OCI-LY7 (cell line): Measurements from ENCODE around the gene HAND2.

Experiments used
- EZH2phosphoT487 ChIP-seq: fragments of 200-600 bp; sonication (generic); IDR thresholded peaks from 2 replicates; pipeline ENCODE4 v1.6.1; 2018; ENCODE audit warnings: low read depth, borderline replicate concordance, mild to moderate bottlenecking, mixed run types, antibody characterized with exemption, low read length, moderate library complexity, mixed read lengths
- TF ChIP-seq, protein P1 (sequence below): fragments of 200-600 bp; sonication (generic); conservative IDR thresholded peaks from 2 replicates; pipeline ENCODE4 v1.5.1; 2014; ENCODE audit warnings: mild to moderate bottlenecking, antibody characterized with exemption, low read length, moderate library complexity, mixed read lengths

DNA sequence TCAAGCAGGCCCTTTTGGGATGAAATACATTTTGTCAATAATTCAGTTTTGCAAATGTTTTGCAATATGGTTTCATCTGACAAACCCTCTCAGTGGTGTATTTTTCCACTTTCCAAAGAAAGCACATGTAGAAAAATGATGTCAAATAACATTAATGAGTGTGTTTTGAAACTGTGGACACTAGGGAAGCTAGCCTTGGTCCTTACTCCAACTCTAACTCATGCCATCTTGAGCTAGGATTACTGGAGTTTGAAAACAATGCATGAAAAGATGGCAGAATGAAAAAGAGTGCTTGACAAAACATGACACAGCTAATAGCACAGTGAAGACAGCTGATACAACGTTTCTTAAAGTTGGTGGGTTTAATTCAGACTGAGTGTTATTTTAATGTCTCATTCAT, 41.4 kb downstream of the HAND2 start:
- TF ChIP-seq, protein P1, sequence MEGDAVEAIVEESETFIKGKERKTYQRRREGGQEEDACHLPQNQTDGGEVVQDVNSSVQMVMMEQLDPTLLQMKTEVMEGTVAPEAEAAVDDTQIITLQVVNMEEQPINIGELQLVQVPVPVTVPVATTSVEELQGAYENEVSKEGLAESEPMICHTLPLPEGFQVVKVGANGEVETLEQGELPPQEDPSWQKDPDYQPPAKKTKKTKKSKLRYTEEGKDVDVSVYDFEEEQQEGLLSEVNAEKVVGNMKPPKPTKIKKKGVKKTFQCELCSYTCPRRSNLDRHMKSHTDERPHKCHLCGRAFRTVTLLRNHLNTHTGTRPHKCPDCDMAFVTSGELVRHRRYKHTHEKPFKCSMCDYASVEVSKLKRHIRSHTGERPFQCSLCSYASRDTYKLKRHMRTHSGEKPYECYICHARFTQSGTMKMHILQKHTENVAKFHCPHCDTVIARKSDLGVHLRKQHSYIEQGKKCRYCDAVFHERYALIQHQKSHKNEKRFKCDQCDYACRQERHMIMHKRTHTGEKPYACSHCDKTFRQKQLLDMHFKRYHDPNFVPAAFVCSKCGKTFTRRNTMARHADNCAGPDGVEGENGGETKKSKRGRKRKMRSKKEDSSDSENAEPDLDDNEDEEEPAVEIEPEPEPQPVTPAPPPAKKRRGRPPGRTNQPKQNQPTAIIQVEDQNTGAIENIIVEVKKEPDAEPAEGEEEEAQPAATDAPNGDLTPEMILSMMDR: no peak
- TF ChIP-seq EZH2phosphoT487: no peak
